ENCODE data around the gene GALC.

DNA sequence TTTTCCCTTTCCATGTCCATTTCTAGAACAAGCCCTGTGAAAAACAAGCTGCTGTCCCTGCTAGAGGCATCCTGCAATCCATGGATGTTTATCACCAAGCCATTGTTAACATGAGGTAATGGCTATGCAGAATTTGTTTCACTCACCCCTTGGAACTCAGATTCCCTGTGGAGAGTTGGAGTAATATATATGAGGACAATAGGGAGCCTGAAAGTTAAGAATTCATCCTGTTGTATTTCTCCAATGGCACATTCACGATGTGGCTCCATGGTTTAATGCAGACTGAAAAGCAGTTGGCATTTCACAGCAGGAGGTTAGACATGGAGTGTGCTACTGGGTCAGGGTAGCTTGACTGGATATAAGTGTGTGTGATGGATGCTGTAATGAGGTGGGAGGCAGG, 44.3 kb upstream of the GALC start:
- TF ChIP-seq, protein P1, sequence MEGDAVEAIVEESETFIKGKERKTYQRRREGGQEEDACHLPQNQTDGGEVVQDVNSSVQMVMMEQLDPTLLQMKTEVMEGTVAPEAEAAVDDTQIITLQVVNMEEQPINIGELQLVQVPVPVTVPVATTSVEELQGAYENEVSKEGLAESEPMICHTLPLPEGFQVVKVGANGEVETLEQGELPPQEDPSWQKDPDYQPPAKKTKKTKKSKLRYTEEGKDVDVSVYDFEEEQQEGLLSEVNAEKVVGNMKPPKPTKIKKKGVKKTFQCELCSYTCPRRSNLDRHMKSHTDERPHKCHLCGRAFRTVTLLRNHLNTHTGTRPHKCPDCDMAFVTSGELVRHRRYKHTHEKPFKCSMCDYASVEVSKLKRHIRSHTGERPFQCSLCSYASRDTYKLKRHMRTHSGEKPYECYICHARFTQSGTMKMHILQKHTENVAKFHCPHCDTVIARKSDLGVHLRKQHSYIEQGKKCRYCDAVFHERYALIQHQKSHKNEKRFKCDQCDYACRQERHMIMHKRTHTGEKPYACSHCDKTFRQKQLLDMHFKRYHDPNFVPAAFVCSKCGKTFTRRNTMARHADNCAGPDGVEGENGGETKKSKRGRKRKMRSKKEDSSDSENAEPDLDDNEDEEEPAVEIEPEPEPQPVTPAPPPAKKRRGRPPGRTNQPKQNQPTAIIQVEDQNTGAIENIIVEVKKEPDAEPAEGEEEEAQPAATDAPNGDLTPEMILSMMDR (IDR thresholded peaks at IDR 0.05) = no peak
- no peak for TF ChIP-seq POLR2A (IDR thresholded peaks at IDR 0.05)
